HG02623 (cell line): ENCODE measurements around the gene WBP4.
A peak's percentile ranks its signal among the peaks of the same experiment; 100 is the strongest.
"Not testable (repeated sequence)": the region's sequence is repeated elsewhere in the genome, so short reads cannot be mapped to it uniquely, and the experiment has no call there.

Source experiments
- ATAC-seq: cut with Tn5 transposase; IDR thresholded peaks from one replicate; pipeline ENCODE4 v1.9.1; 2021; ENCODE audit warnings: moderate library complexity; ENCODE audit not compliant: unreplicated experiment

The WBP4 gene

DNA sequence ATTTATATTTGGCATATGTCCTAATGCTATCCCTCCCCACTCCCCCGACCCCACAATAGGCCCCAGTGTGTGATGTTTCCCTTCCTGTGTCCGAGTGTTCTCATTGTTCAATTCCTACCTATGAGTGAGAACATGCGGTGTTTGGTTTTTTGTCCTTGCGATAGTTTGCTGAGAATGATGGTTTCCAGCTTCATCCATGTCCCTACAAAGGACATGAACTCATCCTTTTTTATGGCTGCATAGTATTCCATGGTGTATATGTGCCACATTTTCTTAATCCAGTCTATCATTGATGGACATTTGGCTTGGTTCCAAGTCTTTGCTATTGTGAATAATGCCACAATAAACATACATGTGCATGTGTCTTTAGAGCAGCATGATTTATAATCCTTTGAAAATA, 18.9 kb upstream of the WBP4 start:
- not testable (repeated sequence) for ATAC-seq

DNA sequence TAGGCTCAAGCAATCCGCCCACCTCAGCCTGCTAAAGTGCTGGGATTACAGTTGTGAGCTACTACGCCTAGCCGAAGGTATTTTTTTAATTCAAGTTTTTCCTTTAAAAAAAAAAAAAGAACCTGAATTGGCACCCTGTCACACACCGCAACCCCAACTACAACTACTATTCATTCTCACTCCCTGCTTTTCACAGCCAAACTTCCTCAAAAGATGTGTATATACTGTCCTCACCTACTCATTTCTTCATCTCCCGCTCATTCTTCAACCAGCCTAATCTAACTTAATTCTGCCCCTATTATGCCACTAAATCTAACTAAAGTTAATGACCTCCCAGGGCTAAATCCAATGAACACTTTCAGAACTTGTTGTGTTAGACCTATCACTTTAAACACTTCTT, 12.7 kb upstream of the WBP4 start:
- ATAC-seq: no peak

DNA sequence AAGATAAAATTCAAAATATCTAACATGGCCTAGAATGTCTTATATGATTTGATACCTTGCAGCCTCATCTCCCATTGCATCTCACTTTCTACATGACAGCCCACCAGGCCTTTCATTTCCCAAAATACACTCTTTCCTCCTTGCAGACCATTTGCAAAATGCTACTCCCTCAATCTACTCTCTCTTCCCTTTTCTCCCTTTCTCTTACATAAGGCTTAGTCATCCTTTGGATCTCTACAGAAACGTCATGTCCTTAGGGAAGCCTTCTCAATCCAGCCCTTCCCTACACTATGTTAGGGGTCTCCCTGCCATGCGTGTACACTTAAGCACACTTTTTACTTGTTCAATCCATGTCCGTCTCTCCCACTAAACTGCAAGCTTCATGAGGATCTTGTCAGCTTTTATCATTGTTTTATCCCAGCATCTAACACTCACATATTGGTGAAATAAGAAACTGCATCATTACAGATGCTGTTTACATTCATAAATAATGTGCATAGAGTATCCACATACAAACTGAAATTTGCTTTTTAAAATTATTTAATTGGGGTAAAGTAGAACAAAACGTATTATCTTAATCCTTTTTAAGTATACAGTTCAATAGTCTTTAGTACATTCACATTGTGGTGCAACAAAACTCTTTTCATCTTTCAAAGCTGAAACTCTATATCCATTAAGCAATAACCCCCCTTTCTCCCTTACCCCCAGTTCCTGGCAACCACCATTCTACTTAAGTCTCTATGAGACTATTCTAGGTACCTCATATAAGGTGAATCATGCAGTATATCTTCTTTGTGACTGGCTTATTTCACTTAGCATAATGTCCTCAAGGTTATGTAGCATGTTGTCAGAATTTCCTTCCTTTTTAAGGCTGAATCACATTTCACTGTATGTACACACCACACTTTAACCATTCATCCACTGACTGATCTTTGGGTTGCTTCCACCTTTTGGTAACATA, 11.5 kb upstream of the WBP4 start:
- no peak for ATAC-seq

DNA sequence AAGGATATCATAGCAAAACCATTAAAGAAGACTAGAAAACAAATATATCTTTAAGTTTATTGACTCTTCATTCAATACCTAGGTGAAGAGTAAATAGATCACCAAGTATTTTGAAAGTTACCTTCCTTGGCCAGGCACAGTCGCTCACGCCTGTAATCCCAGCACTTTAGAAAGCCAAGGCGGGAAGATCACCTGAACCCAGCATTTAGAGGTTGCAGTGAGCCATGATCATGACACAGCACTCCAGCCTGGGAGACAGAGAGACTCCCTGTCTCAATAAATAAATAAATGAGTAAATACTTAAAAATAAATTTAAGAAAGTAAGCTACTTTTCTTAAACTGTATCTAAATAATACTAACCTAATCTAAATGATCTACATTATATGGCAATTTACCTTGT, 8.9 kb upstream of the WBP4 start:
- ATAC-seq: no peak

DNA sequence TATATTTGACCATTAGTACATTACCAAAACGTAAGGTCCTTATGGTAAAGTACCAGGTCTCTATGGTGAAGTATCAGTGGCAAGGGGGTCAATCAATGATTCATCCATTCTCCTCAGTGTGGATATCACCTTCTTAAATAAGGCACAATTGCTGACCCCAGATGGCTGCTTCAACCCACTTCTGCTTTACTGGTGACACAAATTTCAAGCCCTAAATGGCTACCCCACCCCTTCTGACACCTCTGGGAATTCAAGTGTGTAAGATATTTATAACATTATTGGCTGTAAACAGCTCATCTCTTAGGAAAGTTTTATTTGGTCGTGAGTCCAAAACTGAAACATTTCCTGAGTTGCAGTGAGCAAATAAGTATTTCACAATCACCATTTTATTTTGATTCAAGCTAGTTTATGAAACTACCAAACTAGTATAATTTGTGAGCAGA, 7.9 kb upstream of the WBP4 start:
- ATAC-seq: no peak

DNA sequence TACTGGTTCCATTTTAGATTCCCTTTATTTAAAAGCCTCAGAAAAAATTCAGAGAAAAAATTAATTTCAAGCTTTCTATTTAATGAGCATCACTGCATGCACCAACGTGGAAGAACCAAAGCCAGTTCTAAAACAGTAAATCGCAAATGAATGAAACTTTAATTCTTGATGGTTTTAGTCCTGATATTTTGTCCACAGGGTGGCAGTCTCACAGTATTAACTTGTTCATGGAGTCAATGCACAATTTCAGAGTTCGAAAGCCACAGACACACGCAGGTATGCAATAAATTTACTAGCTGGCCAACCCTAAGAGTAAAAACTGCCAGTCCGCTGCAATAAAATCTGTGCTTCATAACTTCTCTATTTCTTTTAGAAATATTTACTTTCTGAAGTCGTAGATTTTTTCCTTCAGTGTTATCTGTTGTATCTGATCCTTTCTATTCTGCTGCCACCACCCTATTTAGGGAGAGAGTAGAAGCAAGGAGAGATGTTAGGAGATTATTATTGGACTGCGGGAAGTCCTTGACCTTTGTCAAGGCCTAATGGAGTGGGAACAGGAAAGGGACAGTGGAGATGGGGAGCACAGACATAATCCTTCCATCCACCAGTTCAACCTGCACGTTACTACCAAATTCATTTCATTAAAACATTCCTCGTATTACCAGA, 7.0 kb upstream of the WBP4 start:
- ATAC-seq: no peak

DNA sequence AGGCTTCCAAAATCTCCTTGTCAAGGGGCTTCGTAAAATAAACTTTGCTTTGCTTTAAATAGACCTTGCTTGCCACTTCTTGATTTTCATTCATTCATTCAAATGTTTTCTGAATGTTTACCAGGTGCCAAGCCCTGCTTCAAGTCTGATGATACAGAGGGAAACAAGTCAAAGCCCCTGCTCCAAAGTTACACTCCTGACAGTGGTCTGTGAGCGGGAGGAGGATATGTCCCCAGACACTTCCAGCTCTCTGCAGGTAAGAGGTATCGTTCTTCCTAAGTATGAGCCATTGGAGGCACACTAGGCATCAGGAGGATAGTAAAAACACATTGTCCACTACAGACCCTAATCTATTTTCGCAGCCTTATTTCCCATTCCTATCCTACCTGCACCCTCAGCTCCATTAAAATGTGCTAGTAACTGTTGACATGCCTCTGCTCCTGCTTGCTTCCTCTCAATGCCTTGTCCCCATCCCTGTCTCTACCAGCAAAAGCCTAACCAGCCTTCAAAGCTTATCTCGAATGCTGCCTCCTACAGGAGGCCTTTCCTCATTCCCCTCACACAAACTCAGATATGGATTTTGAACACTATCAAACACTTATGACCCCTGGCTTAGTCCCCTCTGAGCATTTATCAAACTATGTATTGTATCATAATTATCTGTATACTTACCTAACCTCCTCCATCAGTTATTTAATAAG, 6.2 kb upstream of the WBP4 start:
- no peak for ATAC-seq

DNA sequence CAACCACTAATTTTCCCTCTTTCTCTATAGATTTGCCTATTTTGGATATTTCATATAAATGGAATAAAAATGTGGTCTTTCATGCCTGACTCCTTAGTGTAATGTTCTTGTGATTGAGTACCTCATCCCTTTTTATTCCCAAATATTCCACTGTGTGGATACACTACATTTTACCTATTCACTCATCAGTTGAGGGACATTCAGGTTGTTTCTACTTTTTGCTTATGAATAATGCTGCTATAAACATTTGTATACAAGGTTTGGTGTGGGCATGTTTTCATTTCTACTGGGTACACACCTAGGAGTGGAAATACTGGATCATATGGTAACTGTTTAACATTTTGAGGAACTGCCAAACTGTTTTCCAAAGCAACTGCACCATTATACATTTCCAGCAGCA, 5.1 kb upstream of the WBP4 start:
- ATAC-seq: no peak

DNA sequence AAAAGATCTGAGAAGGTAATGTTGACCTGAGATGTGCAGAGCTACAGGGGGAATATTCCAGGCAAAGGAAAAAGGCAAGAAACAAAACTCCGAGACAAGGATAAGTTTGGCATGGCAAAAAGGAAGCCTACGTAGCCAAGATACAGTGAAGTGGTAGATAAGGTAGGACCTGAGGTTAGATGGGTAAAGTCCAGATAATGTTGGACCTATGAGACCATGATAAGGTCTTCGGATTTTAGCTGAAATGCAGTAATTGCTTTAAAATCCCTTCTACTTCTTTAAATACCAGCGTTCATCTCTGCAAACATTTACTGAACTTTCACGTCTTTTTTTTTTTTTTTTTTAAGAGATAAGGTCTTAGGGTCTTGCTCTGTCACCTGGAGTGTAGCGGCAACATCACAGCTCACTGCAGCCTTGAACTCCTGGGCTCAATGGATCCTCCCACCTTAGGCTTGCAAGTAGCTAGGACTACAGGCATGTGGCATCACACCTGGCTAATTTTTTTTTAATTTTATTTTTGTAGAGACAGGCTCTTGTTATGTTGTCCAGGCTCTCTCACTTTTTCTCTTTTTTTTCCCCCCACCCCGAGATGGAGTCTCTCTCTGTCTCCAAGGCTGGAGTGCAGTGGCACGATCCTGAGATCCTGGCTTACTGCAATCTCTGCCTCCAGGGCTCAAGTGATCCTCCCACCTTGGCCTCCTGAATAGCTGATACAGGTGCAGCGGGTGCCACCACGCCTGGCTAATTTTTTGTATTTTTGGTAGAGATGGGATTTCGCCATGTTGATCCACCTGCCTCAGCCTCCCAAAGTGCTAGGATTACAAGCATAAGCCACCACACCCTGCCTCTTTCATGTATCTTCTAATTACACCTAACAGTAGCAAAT, 4.2 kb upstream of the WBP4 start:
- no peak for ATAC-seq

DNA sequence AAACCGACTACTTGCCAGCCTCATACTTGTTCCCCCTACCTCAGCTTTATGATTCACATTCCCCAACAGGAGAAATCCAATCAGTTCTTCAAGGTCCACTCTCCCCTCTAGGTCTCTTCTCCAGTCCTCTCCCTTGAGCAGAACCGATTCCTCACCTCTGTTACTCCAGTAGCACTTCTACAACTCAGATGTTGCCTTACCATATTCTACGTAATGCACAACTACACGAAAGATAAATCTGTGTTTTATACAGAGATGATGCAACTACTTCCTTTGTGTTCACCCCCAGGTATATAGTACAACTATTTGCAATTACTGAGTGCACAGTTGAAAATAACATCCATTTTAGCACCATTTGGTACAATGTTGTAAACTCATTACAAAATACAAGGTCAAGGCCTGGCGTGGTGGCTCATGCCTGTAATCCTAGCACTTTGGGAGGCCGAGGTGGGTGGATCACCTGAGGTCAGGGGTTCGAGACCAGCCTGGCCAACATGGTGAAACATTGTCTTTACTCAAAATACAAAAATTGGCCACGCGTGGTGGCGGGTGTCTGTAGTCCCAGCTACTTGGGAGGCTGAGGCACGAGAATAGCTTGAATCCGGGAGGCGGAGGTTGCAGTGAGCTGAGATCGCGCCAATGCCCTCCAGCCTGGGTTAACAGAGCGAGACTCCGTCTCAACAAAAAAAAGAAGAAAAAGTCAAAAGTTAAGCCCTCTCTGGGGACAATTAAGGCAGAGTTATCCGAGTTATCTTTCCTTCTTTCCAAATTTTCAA, 2.8 kb upstream of the WBP4 start:
- no peak for ATAC-seq

DNA sequence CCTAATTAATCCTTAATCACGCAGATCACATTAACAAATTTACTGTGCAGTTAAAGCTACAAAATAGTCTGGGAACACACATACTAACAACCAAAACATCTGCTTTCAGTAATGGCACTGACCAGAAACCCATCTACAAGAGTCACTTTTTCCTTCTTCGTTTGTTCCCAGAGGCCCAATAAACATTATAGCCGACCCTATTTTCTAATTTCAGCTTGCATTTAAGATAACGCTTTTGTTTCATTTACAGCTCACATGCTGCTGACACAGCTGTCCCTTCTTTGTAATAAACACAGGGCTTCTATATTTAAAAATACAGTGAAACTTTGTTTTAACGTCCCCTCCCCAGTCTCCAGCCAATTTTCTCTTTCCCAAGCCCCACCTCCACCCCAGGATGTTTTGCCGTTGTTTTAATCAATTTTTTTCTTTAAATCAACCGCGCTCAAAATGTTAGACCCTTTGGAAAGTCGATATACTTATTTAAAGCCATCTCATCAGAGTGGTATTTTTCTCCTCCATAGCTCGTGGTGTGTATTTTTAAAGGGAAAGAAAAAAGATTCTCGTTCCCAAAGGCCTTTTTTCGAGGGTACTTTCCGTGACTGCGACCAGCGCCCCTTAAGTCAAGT, 1.7 kb upstream of the WBP4 start:
- ATAC-seq: no peak

DNA sequence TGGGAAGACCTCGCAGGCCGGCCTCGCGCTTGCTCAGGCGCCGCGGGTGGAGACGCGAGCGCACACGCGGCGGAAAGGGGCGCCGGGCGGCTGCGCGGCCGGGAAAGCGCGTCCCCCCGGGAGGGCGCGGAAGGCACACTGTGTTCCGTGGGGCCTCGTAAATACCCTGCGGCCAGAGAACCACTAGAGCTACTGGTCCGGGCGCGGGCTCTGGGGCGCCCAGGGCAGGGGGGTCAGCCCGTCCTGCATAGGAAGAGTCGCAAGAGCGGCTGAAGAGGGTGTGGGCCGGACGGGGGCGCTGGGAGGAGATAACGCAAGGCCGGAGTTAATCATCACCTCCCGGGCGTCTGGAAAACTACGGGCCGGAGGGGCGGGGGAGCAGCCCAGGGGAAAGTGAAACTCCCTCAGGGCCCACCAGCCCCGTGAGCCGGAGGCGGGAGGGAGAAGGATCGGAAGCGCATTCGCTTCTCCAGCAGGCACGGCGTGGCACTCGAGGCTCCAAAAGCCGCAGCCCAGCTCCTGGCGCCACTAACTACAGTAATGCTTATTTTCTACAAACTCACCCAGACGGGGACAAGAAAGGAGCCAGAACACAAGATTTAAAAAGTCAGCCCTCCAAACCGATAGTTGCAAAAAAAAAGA, 1.1 kb upstream of the WBP4 start:
- peak; percentile 33 for ATAC-seq

DNA sequence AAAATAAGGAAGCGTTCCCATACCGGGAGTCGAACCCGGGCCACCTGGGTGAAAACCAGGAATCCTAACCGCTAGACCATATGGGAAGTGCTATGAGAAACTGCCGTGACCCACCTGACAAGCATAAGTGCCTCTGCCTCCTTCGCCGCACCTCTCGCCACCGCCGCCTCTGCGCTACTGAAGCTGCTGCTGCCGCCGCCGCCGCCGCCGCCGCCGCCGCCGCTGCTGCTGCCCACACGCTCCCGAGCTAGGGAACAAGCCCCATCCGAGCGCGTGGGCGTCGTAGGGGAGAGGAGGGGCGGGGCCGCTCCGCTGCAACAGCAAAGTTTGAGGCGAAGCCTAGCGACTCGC, 610 bp upstream of the WBP4 start:
- ATAC-seq: peak; percentile 16

DNA sequence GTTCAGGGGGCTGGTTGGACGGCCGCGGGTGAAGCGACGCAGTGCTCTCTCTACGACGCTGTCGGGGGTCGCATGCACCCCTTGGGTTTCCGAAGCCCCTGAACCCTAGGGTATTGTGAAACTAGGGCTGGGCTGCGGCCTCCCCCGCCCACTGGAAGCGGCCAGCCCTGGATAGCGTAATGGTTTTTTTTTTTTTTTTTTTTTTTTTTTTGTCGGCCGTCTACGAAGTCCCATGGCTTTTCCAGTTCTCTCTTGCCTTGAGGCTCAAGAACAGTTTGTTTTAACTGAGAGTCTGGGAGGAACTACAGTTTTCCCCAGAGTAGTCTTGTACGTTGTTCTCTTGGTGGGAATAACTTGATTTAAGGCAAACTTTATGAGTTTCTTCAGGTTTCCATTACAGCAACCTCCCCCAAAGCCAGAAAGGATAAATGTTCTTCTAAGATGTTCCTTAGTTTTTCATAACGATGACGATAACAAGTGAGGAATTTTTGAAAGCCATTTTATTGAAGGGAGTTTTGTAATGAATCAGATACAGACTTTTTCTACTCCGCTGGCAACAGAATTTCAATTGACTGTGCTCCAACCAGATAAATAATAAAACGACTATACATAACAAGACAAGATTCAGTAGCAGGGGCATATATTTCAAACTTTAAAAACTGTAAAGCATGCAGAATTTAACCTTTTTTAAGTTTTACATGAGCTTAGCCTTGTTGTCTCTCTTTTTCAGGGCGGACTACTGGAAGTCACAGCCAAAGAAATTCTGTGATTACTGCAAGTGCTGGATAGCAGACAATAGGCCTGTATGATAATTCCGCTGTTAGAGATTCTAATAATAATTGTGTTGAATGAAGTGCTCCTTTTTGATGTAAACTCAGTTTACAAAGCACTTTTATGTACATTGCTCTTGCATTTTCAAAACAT, 867 bp downstream of the WBP4 start:
- ATAC-seq: peak; percentile 28

DNA sequence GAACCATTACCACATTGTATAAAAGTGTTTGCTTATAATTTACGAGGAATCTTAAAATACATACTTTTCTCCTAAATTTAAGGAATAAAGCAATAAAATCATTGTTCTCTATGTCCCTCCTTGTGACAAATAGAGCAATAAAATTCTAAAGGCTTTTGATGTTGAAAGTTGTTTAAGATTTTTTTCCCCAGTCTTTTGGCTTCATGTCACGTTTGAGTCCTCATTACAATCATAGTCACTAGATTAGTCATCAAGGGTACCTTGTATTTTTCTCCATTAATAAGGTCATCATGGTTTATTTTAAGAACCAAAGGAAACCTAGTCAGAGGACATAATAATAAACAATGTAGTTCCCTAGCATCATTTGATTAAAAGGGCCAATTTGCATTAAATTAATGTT, 3.2 kb downstream of the WBP4 start:
- ATAC-seq: no peak

DNA sequence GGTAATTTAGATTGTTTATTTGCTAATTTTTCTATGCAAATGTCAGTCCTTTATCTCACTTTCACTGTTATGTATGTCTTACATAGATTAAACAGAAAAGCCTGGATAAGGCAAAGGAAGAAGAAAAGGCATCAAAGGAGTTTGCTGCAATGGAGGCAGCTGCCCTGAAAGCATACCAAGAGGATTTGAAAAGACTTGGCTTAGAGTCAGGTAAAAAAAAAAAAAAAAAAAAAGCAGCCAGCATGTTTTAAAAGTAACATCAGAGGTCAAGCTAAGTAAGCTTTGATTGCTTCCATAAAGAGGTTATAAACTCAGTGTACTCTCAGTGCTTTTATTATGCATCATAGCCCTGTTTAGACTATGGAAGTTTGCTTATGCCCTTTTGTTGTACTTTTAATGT, 3.8 kb downstream of the WBP4 start:
- no peak for ATAC-seq

DNA sequence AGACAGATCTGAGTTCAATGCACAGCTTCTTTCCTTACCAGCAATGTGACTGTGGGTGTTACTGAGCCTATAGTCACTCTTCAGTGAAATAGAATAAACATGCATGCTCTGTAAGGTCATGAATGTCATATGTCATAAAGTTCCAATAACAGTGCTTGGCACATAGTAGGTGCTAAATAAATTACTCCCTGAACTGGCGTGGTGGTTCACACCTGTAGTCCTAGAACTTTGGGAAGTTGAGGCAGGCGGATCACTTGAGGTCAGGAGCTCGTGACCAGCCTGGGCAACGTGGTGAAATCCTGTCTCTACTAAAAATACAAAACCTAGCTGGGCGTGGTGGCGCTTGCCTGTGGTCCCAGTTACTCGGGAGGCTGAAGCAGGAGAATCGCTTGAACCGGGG, 13.2 kb downstream of the WBP4 start:
- ATAC-seq: no peak

DNA sequence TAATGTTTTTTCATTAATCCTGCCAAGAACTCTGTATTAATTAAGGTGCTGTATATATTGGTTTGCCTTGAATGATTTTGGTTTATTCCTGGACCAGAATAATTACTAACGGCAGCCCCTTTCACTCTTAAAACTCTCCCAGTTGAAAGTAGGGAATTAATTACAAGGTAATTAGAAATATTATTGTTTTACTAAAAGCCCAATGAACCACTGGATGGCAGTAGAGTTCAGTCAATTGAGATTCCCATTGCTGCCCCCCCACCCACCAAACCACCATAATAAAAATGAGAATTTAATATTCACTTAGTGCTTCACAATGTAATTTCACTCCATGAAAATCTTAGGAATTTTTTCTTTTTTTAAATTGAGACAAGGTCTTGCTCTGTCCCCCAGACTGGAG, 13.7 kb downstream of the WBP4 start:
- ATAC-seq: no peak
